ENCODE results near the gene WDR20. TPM values are rescaled to one million over a fixed set of nuclear protein-coding genes. Genes with fewer than 3 reads are reported as not detected.
"Not testable (repeated sequence)": the region's sequence is repeated elsewhere in the genome, so short reads cannot be mapped to it uniquely, and the experiment has no call there.

The WDR20 gene
- total and polyA plus RNA-seq, 2 of the 4 experiments (the other 2 are of a cell fraction): 20.3 to 27.4 TPM

- POLR2A ChIA-PET (ENCODE audit: unreplicated experiment); H3K56ac ChIP-seq (ENCODE audit: extremely low read depth, insufficient read depth, low read length); H3K9ac ChIP-seq (ENCODE audit: low read depth, low read length); H3K4me3 ChIP-seq (ENCODE audit: insufficient read depth, low read depth, low read length); H3K79me1 ChIP-seq (ENCODE audit: low read depth in 1 of 2, low read length in 2 of 2); H3K4me1 ChIP-seq (ENCODE audit: control insufficient read depth, insufficient read depth, low read length); DNase-seq; H3K9me1 ChIP-seq (ENCODE audit: insufficient read depth, low read length); H2BK20ac ChIP-seq (ENCODE audit: low read depth, low read length); intact Hi-C loops (cut with micrococcal nuclease); H2BK120ac ChIP-seq (ENCODE audit: low read depth, low read length); H2BK15ac ChIP-seq (ENCODE audit: low read depth, low read length); BruUV-seq (replicated peaks); H3K18ac ChIP-seq (ENCODE audit: low read depth, low read length); in situ Hi-C loops (cut with MboI; ENCODE audit: low sequenced_read_pairs); H4K91ac ChIP-seq (ENCODE audit: insufficient read depth, low read depth, low read length); H3K4ac ChIP-seq (ENCODE audit: low read depth, low read length); H2AK9ac ChIP-seq (replicated peaks; ENCODE audit: low read depth, low read length, poor library complexity); dilution Hi-C loops (cut with HindIII; ENCODE audit: low sequenced_read_pairs, unreplicated experiment); H3K27me3 ChIP-seq (ENCODE audit: control insufficient read depth, insufficient read depth, low read length); ATAC-seq (ENCODE audit: low read depth); H3K9me3 ChIP-seq (ENCODE audit: control insufficient read depth, insufficient read depth, low read length); H2AK5ac ChIP-seq (ENCODE audit: low read depth, low read length); H4K20me1 ChIP-seq (ENCODE audit: insufficient read depth, low read length); H3K4me2 ChIP-seq (ENCODE audit: low read depth, low read length); H3K27ac ChIP-seq (ENCODE audit: insufficient read depth, low read length); H3K14ac ChIP-seq (replicated peaks; ENCODE audit: low read depth, low read length); H4K8ac ChIP-seq (ENCODE audit: low read depth in 2 of 2, low read length in 2 of 2); H3K23ac ChIP-seq (ENCODE audit: low read depth, low read length); CTCF ChIA-PET; H4K5ac ChIP-seq (ENCODE audit: low read depth, low read length); H3K36me3 ChIP-seq (ENCODE audit: control insufficient read depth, insufficient read depth, low read length); H2BK5ac ChIP-seq (ENCODE audit: low read depth, low read length, poor library complexity, severe bottlenecking); H2AFZ ChIP-seq (replicated peaks; ENCODE audit: low read length, poor library complexity): not testable (repeated sequence)
- 100% methylated on average over 1 of the region's 4 CpGs; no CpG with 5 or more reads in 1 of the 2 experiments for WGBS, 2 experiments (ENCODE audit: extremely low coverage in 2 of 2, insufficient read length in 1 of 2)
These were observed 104.1 kb downstream of the WDR20 start for GRCh38 chr14:102243795-102244194.
